GM18868 (cell line): ENCODE measurements around the gene MAGI2.

Source experiments
- ATAC-seq: cut with Tn5 transposase; IDR thresholded peaks from one replicate; pipeline ENCODE4 v1.9.1; 2021; ENCODE audit warnings: mild to moderate bottlenecking, moderate library complexity; ENCODE audit not compliant: unreplicated experiment

Gene MAGI2

GRCh38 chr7:79381921-79382320 lies 71.5 kb downstream of the MAGI2 start:
- no peak for ATAC-seq

- no peak for ATAC-seq
Measured at GRCh38 chr7:79377097-79377496, 76.4 kb downstream of the MAGI2 start.

- ATAC-seq = no peak
Measured at GRCh38 chr7:79376299-79377025, 77.0 kb downstream of the MAGI2 start.

GRCh38 chr7:79361214-79361613 lies 92.3 kb downstream of the MAGI2 start:
- no peak for ATAC-seq

- ATAC-seq = no peak
Measured at GRCh38 chr7:79359827-79360226, 93.6 kb downstream of the MAGI2 start.

GRCh38 chr7:79357101-79357500 lies 96.4 kb downstream of the MAGI2 start:
- ATAC-seq = no peak

- no peak for ATAC-seq
Measured at GRCh38 chr7:79353720-79354468, 99.6 kb downstream of the MAGI2 start.

- no peak for ATAC-seq
Measured at GRCh38 chr7:79352323-79352722, 101.1 kb downstream of the MAGI2 start.

GRCh38 chr7:79347351-79347750 lies 106.1 kb downstream of the MAGI2 start:
- no peak for ATAC-seq

- ATAC-seq = no peak
Measured at GRCh38 chr7:79341902-79342301, 111.6 kb downstream of the MAGI2 start.

- ATAC-seq = no peak
Measured at GRCh38 chr7:79340212-79340611, 113.3 kb downstream of the MAGI2 start.

- no peak for ATAC-seq
Measured at GRCh38 chr7:79339208-79339925, 114.1 kb downstream of the MAGI2 start.

GRCh38 chr7:79337717-79338116 lies 115.8 kb downstream of the MAGI2 start:
- no peak for ATAC-seq

GRCh38 chr7:79334841-79335240 lies 118.6 kb downstream of the MAGI2 start:
- ATAC-seq = no peak

- no peak for ATAC-seq
Measured at GRCh38 chr7:79334334-79334733, 119.1 kb downstream of the MAGI2 start.

- no peak for ATAC-seq
Measured at GRCh38 chr7:79332091-79332490, 121.4 kb downstream of the MAGI2 start.

- no peak for ATAC-seq
Measured at GRCh38 chr7:79329464-79329863, 124.0 kb downstream of the MAGI2 start.

GRCh38 chr7:79320741-79321473 lies 132.6 kb downstream of the MAGI2 start:
- no peak for ATAC-seq

GRCh38 chr7:79319369-79319768 lies 134.1 kb downstream of the MAGI2 start:
- ATAC-seq = no peak

GRCh38 chr7:79317728-79318127 lies 135.7 kb downstream of the MAGI2 start:
- no peak for ATAC-seq

GRCh38 chr7:79312022-79312421 lies 141.4 kb downstream of the MAGI2 start:
- ATAC-seq = no peak
